Measurements from ENCODE around the gene MRPS5.
"Not testable (repeated sequence)": the region's sequence is repeated elsewhere in the genome, so short reads cannot be mapped to it uniquely, and the experiment has no call there.

MRPS5 gene

DNA sequence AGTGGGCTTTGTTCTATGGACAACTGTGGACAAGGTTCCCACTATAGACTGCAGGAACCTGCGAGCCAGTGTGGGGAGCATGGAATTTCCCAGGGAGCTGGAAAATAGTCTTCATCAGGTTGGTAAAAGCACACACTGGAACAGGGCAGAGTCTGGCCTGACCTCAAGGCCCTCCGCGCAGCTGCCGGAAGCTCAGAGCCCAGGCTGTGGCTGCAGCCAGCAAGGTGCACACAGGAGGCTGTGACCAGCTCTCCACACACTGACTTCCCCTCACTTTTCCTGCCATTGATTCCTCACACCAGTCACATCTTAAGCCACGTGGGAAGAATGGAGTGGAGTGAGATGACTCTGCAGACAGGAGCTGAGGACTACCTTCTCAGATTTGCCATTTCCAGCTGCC lies 77.0 kb downstream of the MRPS5 start:
- no peak for DNase-seq

DNA sequence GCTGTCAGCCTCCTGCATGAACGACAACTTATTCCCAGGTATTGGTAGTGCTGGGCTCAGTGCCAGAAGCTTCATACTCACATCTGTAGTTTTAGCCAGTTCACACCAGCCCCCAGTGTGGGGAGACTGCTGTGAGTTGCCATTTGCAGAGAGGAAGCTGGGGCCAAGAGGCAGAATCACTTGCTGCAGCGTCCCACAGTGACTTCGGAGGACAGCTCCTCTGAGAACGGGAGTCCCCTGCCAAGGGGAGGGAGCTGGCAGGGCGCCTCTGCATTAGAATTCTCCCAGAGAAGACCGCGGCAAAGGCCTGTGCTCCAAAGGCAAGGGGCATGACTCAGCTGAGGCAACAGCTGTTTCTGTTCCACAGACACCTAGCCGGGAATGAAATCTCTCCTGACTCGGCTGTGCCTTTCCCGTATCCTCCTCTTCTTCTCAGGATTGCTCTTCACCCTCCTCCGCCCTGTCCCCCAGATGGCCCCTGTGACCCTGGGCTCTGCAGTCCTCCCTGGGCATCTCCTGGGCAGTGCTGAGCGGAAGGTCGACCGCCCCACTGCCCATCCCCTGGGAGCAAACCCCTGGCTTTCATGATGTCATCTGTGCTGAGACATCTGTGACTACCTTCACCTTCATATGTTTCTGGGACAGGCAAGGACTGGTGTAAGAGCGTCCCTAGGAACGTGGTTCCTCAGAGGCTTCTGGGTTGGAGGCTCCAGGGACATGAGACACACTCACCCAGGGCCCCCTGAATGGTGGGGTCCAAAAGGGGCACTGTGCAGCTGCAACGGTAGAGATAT lies 78.1 kb downstream of the MRPS5 start:
- no peak for DNase-seq

DNA sequence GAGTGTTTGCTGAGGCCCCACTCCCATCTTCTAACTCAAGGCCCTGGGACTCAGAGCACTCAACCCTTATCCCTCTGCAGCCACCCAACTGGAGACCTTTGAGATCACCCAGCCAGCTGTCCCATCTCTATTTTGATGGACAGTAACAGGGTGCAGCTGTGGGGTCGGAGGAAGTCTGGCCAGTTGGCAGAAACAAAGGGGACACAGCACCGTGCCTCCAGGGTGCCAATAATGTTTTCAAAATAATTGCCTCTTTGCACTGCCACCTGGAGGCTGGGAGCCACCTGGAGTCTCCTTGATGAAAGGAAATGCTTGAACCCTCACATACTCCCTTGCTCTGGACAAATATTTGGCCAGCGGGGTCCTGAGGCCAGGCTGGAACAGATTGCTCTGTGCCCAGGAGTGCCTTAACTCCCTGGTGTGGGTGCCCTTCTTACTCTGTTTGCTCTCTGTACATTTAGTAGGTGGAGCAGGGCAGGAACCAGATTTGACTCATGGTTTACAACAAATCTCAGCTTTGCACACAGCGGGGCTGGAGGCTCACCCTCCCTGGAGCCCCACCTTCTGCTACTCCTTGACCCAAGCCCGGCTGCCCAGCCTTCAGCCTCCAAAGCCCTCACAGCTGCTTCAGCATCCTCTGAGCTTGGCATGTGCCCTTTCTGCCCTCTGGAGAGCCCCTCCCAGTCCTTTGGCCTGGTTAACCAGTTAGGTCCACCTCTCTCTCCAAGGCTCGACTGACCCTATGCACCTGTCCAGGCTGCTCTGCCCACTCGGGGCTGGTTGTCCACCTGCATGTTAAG lies 78.9 kb downstream of the MRPS5 start:
- no peak for DNase-seq

DNA sequence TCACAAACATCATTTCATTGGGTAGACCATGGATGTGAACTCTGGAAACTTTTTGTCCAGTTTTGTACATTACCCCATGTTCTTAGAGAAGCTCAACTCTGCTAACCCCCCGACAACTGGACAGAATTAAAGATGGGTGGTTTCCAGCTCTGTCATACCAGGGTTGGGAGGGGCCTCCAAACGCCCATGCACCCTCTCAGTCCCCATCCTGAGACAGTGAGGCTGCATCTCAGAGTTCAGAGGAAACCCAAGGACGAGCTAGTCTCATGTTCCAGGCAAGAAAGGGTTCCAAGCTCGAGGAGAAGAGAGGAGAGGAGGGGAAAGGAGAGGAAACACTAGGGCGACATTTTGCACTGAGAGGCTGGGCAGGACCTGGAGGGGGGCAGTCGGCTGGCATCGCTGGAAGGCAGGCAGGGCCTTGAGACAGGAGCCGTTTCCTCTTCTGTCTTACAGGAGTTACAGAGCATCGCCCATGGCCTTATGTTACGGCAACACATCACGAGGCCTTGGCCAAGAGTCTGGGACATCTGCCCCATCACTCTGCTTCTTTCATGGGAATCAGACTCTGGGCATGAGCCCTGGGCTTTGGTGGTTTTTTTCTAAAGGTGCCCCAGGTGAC lies 79.7 kb downstream of the MRPS5 start:
- DNase-seq = no peak

DNA sequence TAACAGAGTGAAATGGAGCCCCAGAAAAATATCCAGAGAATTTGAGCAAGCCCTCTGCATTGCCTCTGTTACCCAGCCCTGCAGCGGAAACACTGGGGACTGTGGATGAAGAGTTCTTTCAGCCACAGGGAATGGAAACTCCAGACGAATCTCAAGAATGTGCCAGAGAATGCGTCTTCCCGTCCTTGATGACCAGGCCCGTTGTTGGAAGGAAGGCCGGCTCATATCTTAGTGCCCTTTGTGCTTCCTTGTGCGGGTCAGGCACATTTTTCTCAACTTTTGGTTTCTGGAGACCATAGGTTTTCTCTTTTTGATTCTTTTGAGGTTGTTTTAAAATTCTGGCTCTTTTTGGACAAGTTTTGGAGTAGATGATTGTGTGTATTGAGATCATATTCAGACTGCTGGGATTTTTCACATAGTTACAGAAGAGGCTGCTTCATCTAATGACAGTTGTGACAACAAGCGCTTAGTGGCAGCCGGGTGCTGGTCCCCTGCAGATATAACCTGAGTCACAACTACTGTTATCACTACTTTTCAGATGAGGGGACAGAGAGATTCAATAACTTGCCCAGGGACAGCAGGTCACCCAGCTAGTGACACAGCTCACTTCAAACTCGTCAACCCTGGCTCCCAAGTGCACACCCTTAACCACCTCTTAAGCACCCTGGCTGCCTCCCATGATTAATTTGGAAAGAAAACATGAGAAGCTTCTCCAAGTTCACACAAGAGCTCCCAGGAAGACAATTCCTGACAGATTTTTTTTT lies 80.4 kb downstream of the MRPS5 start:
- DNase-seq = no peak

DNA sequence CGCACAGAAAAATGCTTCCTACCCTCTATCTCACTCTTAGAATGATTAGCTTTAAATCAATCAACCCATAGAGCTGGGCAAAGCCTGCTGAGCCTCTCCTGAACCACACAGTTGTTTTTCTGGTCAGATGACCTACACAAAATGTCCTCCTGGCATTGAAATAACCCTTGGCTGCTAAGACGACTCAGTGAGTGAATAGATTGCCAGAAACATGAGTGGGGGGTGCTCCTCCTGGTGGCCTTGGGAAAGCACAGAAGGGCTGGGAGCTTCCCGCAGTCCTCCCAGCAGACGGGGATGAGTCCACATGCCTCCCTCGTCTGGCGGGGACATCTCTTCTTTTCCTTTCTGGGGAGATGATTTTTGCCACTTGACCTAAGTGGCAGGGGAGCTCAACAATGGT lies 81.2 kb downstream of the MRPS5 start:
- DNase-seq = no peak

DNA sequence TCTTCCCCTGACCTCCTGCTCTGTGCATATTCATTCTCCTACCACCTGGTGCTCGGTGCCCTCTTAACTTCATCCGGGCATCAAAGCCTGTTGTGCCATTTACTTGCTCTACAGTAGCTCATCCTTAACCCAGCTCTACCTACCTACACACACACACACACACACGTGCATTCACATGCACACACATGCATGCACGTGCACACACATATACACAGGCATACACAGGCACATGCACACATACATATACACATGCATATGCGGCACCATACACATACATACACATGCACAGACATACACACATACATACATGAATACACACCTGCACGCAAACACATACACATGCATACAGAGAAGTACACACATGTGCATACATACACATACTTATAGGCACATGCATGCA lies 81.6 kb downstream of the MRPS5 start:
- DNase-seq = no peak

DNA sequence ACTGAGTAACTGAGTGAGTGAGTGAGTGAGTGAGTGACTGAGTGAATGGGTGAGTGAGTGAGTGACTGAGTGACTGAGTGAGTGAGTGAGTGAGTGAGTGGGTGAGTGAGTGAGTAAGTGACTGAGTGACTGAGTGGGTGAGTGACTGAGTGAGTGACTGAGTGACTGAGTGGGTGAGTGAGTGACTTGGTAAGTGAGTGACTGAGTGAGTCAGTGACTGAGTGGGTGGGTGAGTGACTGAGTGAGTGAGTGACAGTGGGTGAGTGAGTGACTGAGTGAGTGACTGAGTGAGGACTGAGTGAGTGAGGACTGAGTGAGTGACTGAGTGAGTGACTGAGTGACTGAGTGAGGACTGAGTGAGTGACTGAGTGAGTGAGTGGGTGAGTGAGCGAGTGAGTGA lies 82.2 kb downstream of the MRPS5 start:
- DNase-seq = no peak

DNA sequence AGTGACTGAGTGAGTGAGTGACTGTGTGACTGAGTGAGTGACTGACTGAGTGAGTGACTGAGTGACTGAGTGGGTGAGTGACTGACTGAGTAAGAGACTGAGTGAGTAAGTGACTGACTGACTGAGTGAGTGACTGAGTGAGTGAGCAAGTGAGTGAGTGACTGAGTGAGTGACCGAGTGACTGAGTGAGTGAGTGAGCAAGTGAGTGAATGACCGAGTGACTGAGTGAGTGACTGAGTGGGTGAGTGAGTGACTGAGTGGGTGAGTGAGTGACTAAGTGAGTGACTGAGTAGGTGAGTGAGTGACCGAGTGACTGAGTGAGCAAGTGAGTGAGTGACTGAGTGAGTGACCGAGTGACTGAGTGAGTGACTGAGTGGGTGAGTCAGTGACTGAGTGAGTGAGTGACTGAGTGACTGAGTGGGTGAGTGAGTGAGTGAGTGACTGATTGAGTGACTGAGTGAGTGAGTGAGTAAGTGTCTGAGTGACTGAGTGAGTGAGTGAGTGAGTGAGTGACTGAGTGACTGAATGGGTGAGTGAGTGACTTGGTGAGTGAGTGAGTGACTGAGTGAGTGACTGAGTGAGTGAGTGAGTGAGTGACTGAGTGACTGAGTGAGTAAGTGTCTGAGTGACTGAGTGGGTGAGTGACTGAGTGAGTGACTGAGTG lies 82.8 kb downstream of the MRPS5 start:
- DNase-seq = no peak

DNA sequence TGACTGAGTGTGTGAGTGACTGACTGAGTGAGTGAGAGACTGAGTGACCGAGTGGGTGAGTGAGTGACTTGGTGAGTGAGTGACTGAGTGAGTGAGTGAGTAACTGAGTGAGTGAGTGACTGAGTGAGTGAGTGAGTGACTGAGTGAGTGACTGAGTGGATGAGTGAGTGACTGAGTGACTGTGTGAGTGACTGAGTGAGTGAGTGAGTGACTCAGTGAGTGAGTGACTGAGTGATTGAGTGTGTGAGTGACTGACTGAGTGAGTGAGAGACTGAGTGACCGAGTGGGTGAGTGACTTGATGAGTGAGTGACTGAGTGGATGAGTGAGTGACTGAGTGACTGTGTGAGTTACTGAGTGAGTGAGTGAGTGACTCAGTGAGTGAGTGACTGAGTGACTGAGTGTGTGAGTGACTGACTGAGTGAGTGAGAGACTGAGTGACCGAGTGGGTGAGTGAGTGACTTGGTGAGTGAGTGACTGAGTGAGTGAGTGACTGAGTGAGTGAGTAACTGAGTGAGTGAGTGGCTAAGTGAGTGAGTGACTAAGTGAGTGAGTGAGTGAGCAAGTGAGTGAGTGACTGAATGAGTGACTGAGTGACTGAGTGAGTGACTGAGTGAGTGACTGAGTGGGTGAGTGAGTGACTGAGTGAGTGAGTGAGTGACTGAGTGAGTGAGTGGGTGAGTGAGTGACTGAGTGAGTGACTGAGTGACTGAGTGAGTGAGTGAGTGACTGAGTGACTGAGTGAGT lies 83.6 kb downstream of the MRPS5 start:
- not testable (repeated sequence) for DNase-seq

DNA sequence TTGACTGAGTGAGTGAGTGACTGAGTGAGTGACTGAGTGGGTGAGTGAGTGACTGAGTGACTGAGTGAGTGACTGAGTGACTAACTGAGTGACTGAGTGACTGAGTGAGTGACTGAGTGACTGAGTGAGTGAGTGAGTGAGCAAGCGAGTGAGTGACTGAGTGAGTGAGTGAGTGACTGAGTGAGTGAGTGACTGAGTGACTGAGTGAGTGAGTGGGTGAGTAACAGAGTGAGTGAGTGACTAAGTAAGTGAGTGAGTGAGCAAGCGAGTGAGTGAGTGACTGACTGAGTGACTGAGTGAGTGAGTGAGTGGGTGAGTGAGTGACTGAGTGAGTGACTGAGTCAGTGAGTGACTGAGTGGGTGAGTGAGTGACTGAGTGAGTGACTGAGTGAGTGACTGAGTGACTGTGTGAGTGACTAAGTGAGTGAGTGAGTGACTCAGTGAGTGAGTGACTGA lies 84.2 kb downstream of the MRPS5 start:
- DNase-seq = no peak

DNA sequence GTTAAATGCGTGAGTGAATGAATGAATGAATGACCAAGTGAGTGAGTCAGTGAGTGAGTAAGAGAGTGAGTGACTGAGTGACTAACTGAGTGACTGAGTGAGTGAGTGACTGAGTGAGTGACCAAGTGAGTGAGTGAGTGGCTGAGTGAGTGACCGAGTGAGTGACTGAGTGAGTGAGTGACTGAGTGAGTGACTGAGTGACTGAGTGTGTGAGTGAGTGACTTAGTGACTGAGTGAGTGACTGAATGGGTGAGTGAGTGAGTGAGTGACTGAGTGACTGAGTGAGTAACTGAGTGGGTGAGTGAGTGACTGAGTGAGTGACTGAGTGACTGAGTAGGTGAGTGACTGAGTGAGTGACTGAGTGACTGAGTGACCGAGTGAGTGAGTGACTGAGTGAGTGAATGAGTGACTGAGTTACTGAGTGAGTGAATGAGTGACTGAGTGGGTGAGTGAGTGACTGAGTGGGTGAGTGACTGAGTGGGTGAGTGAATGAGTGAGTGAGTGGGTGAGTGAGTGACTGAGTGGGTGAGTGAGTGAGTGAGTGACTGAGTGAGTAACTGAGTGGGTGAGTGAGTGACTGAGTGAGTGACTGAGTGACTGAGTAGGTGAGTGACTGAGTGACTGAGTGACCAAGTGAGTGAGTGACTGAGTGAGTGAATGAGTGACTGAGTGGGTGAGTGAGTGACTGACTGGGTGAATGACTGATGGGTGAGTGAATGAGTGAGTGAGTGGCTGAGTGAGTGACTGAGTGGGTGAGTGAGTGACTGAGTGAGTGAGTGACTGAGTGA lies 84.8 kb downstream of the MRPS5 start:
- no peak for DNase-seq

Data from central memory CD4-positive, alpha-beta T cell (primary cell).